Duodenal mucosa (tissue), 2 donors: ENCODE data around the gene SCN2B.

Source experiments
- H3K27ac ChIP-seq: one replicate; pipeline ENCODE4 v1.7.0; 2013; ENCODE audit warnings: low read depth, low read length
- H3K27me3 ChIP-seq, 2 donors: one replicate each; pipeline ENCODE4 v1.7.0; 2013; ENCODE audit warnings: low read length in 2 of 2, control low read depth in 1 of 2; ENCODE audit not compliant: insufficient read depth in 2 of 2, control insufficient read depth in 1 of 2
- H3K36me3 ChIP-seq, 2 donors: one replicate each; pipeline ENCODE4 v1.7.0; 2013; ENCODE audit warnings: low read length in 2 of 2, control low read depth in 1 of 2; ENCODE audit not compliant: insufficient read depth in 2 of 2, control insufficient read depth in 1 of 2
- H3K4me1 ChIP-seq, 2 donors: one replicate each; pipeline ENCODE4 v1.7.0; 2013; ENCODE audit warnings: low read length in 2 of 2, control low read depth in 1 of 2; ENCODE audit not compliant: insufficient read depth in 2 of 2, control insufficient read depth in 1 of 2
- H3K4me3 ChIP-seq, 2 donors: one replicate each; pipeline ENCODE4 v1.7.0; 2013; ENCODE audit warnings: low read length in 2 of 2, low read depth in 1 of 2
- H3K9ac ChIP-seq, 2 donors: one replicate each; pipeline ENCODE4 v1.7.0; 2013; ENCODE audit warnings: low read length in 2 of 2, low read depth in 1 of 2
- H3K9me3 ChIP-seq, 2 donors: one replicate each; pipeline ENCODE4 v1.7.0; 2013; ENCODE audit warnings: low read length in 2 of 2, control low read depth in 1 of 2; ENCODE audit not compliant: control insufficient read depth in 1 of 2

SCN2B gene

DNA sequence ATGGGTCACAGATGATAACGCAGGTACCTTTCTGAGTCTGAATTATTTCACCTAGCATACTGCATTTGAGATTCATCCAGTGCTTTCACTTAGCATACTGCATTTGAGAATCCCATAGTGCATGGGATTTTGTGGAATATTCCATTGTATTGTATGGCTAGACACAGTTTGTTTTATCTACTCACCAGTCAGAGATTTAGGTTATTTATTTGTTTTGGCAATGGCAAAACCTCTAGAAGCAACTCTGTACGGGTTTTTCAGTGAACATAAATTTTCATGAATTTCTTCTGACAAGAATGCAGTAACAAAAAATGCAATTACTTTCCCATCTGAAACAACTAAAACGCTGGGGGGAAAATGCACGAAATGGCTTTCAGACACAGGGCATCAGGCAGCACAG is 48.1 kb downstream of the SCN2B start:
- H3K27me3 ChIP-seq, result no peaks in the 10 kb centered on the region
- H3K9me3 ChIP-seq, result no peaks in the 10 kb centered on the region
- no peaks in the 10 kb centered on the region for H3K4me1 ChIP-seq
- H3K36me3 ChIP-seq, result peaks cover 0 to 10% of the 10 kb centered on the region in 2 donors
- no peak overlapping the region for H3K27ac ChIP-seq
- no peak overlapping the region for H3K9ac ChIP-seq
- H3K4me3 ChIP-seq, result no peak overlapping the region

DNA sequence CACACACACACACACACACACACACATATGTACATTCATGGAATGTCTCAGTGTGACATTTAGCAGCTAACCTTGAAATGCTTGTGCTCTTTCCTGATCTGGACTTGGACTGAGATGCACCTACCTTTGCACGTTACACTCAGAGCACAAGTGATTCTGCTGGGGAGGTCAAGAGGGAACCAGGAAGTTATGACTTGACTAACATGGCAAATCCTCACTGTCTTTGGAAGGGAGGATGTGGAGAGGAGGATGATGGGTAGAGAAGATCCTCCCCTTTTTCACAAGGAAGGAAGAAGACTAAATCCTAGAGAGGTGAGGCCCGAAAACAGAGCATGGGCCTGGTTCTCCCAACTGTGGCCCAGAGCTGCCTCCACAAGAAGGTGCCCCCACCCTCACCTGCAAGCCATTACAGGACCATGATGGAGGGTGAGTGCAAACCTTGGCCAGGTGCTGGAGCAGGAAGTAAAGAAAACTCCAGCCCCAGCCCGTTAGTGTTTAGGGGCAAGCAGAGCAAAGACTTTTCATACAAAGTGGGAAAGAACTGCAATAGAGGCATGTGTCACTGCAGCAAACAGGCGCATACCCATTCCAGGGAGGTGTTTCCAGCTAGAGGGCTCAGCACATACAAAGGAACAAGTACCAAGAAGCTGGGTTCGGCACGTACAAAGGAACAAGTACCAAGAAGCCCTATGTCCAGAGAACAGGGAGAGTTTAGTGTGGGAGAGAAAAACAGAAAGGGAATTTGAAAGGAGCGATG is 50.2 kb downstream of the SCN2B start:
- no peaks in the 10 kb centered on the region for H3K27me3 ChIP-seq
- H3K4me1 ChIP-seq, result no peaks in the 10 kb centered on the region
- H3K36me3 ChIP-seq, result peaks cover 0 to 15% of the 10 kb centered on the region in 2 donors
- H3K27ac ChIP-seq, result no peak overlapping the region
- no peak overlapping the region for H3K4me3 ChIP-seq
- H3K9ac ChIP-seq, result no peak overlapping the region
- no peaks in the 10 kb centered on the region for H3K9me3 ChIP-seq

DNA sequence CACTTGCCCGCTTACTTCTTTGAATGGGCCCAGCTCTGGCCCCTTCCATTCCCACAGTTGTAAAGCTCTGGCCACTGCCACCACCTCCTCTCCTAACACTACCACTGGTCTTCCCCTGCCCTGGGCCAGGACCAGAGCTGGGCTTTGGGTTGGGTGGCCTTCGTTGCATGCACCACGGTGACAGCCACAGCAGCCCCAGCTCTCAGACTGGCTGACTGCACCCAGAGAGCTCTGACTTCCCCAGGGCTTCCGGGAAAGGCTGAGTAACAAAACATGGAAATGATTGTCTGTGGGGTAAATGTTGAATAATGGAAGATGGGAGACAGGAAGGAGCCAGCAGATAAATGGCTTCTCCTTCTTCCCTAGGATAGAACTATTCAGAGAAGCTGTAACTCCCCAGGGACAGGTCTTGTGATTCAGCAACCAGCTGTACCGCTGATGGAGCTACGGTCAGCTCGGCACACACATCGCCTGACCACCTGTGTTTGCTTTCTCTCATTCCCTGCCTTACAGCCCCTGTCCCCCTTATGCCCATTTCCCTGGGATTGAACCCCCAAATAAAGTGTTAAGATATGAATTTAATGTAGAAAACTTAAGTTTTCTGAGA is 51.4 kb downstream of the SCN2B start:
- no peaks in the 10 kb centered on the region for H3K9me3 ChIP-seq
- no peaks in the 10 kb centered on the region for H3K4me1 ChIP-seq
- no peak overlapping the region for H3K9ac ChIP-seq
- no peak overlapping the region for H3K4me3 ChIP-seq
- no peaks in the 10 kb centered on the region for H3K27me3 ChIP-seq
- no peak overlapping the region for H3K27ac ChIP-seq
- peaks cover under 1 to 22% of the 10 kb centered on the region in 2 donors for H3K36me3 ChIP-seq

DNA sequence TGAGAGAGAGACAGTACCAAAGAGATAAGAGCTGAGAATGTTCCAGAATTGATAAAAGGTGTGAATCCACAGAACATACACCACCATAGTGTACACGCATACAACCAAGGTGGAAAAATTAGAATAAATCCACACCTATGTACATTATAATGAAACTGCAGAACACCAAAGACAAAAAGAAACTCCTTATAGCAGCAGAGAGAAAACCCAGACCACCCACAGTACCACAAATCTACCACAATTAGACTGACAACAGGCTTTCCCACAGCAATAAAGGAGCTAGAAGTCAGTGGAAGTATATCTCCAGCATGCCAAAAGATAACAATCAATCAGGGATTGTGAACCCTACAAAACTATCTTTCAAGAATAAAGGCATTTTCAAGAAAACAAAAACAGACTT is 55.6 kb downstream of the SCN2B start:
- Histone ChIP-seq H3K36me3 (peaks cover 9 to 46% of the 10 kb centered on the region in 2 donors), H3K27me3 (peaks cover 0 to 4% of the 10 kb centered on the region in 2 donors), H3K9me3 (no peaks in the 10 kb centered on the region), H3K27ac (no peak overlapping the region), H3K4me1 (no peaks in the 10 kb centered on the region), H3K9ac (no peak overlapping the region), H3K4me3 (no peak overlapping the region)

DNA sequence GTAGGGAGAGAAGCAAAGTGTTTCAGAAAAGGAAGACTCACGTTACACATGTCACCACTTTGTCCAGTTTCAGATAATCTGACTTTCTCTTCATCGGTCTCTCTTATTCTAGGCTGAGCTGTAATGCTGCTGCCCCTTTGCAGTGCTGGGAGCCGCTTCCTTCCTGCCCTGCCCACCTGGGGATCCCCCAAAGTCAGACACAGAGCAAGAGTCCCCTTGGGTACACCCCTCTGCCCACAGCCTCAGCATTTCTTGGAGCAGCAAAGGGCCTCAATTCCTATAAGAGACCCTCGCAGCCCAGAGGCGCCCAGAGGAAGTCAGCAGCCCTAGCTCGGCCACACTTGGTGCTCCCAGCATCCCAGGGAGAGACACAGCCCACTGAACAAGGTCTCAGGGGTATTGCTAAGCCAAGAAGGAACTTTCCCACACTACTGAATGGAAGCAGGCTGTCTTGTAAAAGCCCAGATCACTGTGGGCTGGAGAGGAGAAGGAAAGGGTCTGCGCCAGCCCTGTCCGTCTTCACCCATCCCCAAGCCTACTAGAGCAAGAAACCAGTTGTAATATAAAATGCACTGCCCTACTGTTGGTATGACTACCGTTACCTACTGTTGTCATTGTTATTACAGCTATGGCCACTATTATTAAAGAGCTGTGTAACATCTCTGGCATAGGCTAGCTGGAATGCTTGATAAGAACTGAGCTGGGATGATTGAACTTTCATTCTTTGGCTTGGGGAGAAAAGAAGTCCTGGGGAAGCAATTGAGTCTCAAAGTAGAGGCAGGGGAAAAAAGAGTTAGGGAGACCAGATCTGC is 58.4 kb downstream of the SCN2B start:
- no peak overlapping the region for H3K27ac ChIP-seq
- peaks cover 13 to 61% of the 10 kb centered on the region in 2 donors for H3K36me3 ChIP-seq
- no peak overlapping the region for H3K4me3 ChIP-seq
- H3K4me1 ChIP-seq, result no peaks in the 10 kb centered on the region
- H3K9ac ChIP-seq, result no peak overlapping the region
- H3K9me3 ChIP-seq, result no peaks in the 10 kb centered on the region
- peaks cover 0 to 4% of the 10 kb centered on the region in 2 donors for H3K27me3 ChIP-seq

DNA sequence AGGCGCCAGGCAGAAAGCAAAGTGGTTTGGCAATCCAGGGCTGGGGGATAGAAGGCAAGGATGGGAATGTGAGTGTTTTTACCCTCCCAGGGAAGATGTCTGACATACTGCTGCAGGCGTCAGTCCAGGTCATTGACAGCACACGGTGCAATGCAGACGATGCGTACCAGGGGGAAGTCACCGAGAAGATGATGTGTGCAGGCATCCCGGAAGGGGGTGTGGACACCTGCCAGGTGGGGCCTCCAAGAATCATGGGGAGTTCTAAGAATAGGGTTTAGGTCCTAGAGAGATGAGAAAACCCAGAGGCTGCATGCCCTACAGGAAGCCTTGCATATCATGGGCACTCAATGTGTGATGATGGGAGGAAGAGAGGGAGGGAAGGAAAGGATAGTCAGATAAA is 61.4 kb downstream of the SCN2B start:
- Histone ChIP-seq H3K27me3 (peaks cover 0 to 4% of the 10 kb centered on the region in 2 donors), H3K9me3 (no peaks in the 10 kb centered on the region), H3K4me3 (no peak overlapping the region), H3K4me1 (peaks cover 3 to 6% of the 10 kb centered on the region in 2 donors), H3K9ac (no peak overlapping the region), H3K36me3 (peaks cover 21 to 58% of the 10 kb centered on the region in 2 donors), H3K27ac (no peak overlapping the region)

DNA sequence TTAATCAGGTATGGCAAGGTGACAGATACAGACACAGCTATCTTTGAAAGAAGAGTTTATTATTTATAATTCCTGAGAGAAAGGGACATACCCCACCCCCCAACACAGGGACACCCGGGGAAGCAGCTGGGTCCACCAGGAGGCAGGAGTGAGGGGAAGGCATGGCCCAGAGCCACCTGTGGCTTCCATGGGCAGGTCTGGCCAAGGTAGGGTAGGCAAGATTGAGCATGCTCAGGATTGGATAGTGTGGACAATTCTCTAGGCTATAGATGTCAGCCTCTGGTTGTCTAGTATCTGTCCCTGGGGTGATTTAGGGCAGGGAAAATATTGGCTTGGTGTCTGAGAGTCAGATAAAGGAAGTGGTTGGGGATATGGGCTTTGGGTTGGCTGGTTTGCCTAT is 62.2 kb downstream of the SCN2B start:
- Histone ChIP-seq H3K9ac (no peak overlapping the region), H3K4me3 (no peak overlapping the region), H3K27me3 (peaks cover 0 to 4% of the 10 kb centered on the region in 2 donors), H3K9me3 (no peaks in the 10 kb centered on the region), H3K27ac (no peak overlapping the region), H3K36me3 (peaks cover 18 to 61% of the 10 kb centered on the region in 2 donors), H3K4me1 (peaks cover 3 to 6% of the 10 kb centered on the region in 2 donors)

DNA sequence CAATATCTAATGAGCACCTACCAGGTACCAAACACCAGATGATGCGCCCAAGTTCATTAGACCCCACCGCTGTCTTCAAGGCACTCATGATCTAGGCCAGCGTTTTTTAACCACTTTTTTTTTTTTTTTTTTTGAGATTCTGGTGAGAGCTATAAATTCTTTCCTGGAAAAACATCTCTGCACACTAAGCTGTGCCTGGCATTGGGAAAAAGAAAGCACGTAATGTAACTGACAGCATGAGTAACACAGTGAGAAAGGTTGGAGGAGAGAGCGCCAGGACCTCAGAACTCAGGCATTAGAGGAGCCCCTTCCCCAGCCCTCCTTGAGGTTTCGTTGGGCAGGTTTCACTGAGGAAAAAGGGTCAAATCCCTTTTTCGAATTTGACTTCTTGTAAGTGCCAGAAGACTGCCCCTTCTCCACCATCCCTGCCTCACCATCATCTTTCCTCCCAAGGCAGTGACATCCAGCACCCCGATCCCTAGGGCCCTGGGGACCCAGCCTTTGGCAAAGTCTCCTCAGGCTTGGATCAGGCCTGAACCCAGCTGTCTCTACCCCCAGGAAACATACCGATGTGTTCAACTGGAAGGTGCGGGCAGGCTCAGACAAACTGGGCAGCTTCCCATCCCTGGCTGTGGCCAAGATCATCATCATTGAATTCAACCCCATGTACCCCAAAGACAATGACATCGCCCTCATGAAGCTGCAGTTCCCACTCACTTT is 63.6 kb downstream of the SCN2B start:
- H3K9me3 ChIP-seq, result no peaks in the 10 kb centered on the region
- H3K27me3 ChIP-seq, result peaks cover 0 to 4% of the 10 kb centered on the region in 2 donors
- H3K4me3 ChIP-seq, result no peak overlapping the region
- H3K9ac ChIP-seq, result no peak overlapping the region
- peaks cover 18 to 61% of the 10 kb centered on the region in 2 donors for H3K36me3 ChIP-seq
- no peak overlapping the region for H3K27ac ChIP-seq
- H3K4me1 ChIP-seq, result peaks cover 3 to 6% of the 10 kb centered on the region in 2 donors
